ENCODE data around the gene PPAT.

The PPAT gene

DNA sequence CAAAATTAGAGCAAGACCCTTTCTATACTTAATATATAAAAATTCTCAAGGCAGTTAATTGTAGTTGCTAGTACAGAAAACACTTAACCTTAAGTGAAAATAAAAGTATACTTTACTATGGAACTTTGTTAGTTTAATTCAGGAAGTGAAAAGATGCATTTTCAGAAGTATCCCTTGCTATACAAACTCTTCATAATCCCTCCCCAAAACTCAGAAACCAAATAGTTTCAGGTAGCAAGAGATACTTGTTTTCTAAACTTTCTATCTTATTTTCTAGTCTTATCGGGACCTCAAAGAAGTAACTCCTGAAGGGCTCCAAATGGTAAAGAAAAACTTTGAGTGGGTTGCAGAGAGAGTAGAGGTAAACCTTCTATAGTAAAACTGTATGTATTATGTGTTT lies 14.9 kb upstream of the PPAT start:
- TF ChIP-seq POLR2AphosphoS5 (IDR thresholded peaks at IDR 0.05; ENCODE audit: low read depth, low read length) (no peak), SIN3A (IDR thresholded peaks at IDR 0.05; ENCODE audit: borderline replicate concordance, insufficient read depth, low read length) (no peak), TAF1 (IDR thresholded peaks at IDR 0.05; ENCODE audit: borderline replicate concordance, insufficient read depth, low read length) (no peak), FOXP2 (optimal IDR thresholded peaks at IDR 0.05; ENCODE audit: borderline replicate concordance, extremely low read depth, extremely low read length, insufficient read depth) (no peak)
- TF ChIP-seq, protein P1, sequence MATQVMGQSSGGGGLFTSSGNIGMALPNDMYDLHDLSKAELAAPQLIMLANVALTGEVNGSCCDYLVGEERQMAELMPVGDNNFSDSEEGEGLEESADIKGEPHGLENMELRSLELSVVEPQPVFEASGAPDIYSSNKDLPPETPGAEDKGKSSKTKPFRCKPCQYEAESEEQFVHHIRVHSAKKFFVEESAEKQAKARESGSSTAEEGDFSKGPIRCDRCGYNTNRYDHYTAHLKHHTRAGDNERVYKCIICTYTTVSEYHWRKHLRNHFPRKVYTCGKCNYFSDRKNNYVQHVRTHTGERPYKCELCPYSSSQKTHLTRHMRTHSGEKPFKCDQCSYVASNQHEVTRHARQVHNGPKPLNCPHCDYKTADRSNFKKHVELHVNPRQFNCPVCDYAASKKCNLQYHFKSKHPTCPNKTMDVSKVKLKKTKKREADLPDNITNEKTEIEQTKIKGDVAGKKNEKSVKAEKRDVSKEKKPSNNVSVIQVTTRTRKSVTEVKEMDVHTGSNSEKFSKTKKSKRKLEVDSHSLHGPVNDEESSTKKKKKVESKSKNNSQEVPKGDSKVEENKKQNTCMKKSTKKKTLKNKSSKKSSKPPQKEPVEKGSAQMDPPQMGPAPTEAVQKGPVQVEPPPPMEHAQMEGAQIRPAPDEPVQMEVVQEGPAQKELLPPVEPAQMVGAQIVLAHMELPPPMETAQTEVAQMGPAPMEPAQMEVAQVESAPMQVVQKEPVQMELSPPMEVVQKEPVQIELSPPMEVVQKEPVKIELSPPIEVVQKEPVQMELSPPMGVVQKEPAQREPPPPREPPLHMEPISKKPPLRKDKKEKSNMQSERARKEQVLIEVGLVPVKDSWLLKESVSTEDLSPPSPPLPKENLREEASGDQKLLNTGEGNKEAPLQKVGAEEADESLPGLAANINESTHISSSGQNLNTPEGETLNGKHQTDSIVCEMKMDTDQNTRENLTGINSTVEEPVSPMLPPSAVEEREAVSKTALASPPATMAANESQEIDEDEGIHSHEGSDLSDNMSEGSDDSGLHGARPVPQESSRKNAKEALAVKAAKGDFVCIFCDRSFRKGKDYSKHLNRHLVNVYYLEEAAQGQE (IDR thresholded peaks at IDR 0.05; ENCODE audit: insufficient read depth in 1 of 2, low read depth in 2 of 2, low read length in 2 of 2): no peak

DNA sequence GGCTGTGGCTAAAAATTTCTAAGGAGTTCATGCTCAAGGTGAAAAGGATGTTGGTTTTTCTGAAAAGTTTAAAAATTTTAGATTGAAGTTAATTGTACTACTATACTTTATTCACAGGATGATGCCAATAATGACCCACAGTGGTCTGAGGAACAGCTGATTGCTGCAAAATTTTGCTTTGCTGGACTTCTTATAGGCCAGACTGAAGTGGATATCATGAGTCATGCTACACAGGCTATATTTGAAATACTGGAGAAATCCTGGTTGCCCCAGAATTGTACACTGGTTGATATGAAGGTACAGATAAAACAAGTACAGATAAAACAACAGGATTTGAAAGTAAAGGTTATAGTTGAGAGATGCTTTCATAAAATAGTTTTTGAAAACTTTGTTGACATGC lies 12.9 kb upstream of the PPAT start:
- TF ChIP-seq TAF1 (IDR thresholded peaks at IDR 0.05; ENCODE audit: borderline replicate concordance, insufficient read depth, low read length): no peak
- TF ChIP-seq SIN3A (IDR thresholded peaks at IDR 0.05; ENCODE audit: borderline replicate concordance, insufficient read depth, low read length): no peak
- no peak for TF ChIP-seq FOXP2 (optimal IDR thresholded peaks at IDR 0.05; ENCODE audit: borderline replicate concordance, extremely low read depth, extremely low read length, insufficient read depth)
- no peak for TF ChIP-seq POLR2AphosphoS5 (IDR thresholded peaks at IDR 0.05; ENCODE audit: low read depth, low read length)
- TF ChIP-seq, protein P1 (IDR thresholded peaks at IDR 0.05; ENCODE audit: insufficient read depth in 1 of 2, low read depth in 2 of 2, low read length in 2 of 2): no peak

DNA sequence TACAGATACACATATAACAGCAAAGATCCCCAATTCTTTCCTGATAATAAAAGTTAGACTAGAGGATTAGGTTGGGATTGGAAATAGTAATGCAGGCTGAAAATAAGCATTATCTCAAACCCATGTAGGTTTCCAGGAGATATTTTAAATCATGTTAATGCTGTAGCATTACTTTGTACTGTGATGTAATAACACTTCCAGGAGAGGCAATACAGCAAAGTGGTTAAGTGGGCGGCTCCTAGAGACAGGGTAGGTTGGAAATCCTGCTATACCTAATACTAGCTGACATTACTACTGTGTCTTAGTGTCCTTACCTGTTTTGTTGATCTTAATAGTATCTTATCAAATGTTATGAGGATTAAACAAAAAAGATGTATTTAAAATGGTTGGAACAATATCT lies 10.3 kb upstream of the PPAT start:
- TF ChIP-seq POLR2AphosphoS5 (IDR thresholded peaks at IDR 0.05; ENCODE audit: low read depth, low read length) (no peak), TAF1 (IDR thresholded peaks at IDR 0.05; ENCODE audit: borderline replicate concordance, insufficient read depth, low read length) (no peak), FOXP2 (optimal IDR thresholded peaks at IDR 0.05; ENCODE audit: borderline replicate concordance, extremely low read depth, extremely low read length, insufficient read depth) (no peak), SIN3A (IDR thresholded peaks at IDR 0.05; ENCODE audit: borderline replicate concordance, insufficient read depth, low read length) (no peak)
- TF ChIP-seq, protein P1 (IDR thresholded peaks at IDR 0.05; ENCODE audit: insufficient read depth in 1 of 2, low read depth in 2 of 2, low read length in 2 of 2): no peak

DNA sequence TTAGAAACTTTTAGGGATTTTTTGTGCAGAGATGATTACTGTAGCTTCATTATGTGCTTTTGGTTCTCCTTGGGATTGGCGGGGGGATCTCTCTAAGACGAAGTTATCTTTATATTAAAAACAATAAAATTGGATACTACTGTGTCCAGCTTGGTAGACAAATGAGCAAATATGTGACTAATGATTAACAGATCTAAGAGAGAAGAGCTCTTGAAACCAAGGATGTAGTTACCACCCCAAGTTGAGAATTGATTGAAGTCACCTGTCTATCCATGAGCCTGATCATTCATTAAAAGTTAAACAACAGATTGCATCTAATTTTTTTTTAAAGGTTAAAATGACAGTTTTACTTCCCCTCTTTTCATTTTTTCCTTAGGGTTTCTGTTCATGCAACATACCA lies 9.3 kb upstream of the PPAT start:
- TF ChIP-seq SIN3A (IDR thresholded peaks at IDR 0.05; ENCODE audit: borderline replicate concordance, insufficient read depth, low read length) (no peak), POLR2AphosphoS5 (IDR thresholded peaks at IDR 0.05; ENCODE audit: low read depth, low read length) (no peak), FOXP2 (optimal IDR thresholded peaks at IDR 0.05; ENCODE audit: borderline replicate concordance, extremely low read depth, extremely low read length, insufficient read depth) (no peak), TAF1 (IDR thresholded peaks at IDR 0.05; ENCODE audit: borderline replicate concordance, insufficient read depth, low read length) (no peak)
- TF ChIP-seq, protein P1 (IDR thresholded peaks at IDR 0.05; ENCODE audit: insufficient read depth in 1 of 2, low read depth in 2 of 2, low read length in 2 of 2): no peak

DNA sequence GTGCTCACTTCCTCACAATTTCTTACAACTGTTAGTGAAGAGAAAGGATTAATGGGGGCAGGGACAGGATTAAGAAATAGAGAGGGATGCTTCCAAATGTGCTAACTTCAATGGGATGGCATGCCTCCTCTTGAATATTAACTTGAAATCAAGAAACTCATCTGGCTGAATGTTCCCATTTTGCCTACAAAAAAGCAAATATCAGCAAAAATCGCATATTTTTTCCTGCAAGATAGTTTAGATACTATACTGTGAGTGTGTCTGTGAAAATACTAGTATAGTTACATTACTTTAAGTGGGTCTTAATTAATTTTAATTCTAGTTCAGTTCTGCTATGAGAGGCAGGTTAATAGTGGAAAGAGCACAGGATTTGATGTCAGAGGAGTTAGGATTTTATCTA lies 5.6 kb upstream of the PPAT start:
- TF ChIP-seq FOXP2 (optimal IDR thresholded peaks at IDR 0.05; ENCODE audit: borderline replicate concordance, extremely low read depth, extremely low read length, insufficient read depth): no peak
- no peak for TF ChIP-seq POLR2AphosphoS5 (IDR thresholded peaks at IDR 0.05; ENCODE audit: low read depth, low read length)
- no peak for TF ChIP-seq SIN3A (IDR thresholded peaks at IDR 0.05; ENCODE audit: borderline replicate concordance, insufficient read depth, low read length)
- TF ChIP-seq, protein P1 (IDR thresholded peaks at IDR 0.05; ENCODE audit: insufficient read depth in 1 of 2, low read depth in 2 of 2, low read length in 2 of 2): no peak
- TF ChIP-seq TAF1 (IDR thresholded peaks at IDR 0.05; ENCODE audit: borderline replicate concordance, insufficient read depth, low read length): no peak
